ENCODE measurements around the gene URGCP. TPM values are rescaled to one million over a fixed set of nuclear protein-coding genes. Genes with fewer than 3 reads are reported as not detected.

Gene URGCP
- total and polyA plus RNA-seq, 10 of the 15 experiments (the other 5 are each of a cell fraction or from before 2014, with no cell fraction given): 2.0 to 29.7 (median 17.5) TPM

DNA sequence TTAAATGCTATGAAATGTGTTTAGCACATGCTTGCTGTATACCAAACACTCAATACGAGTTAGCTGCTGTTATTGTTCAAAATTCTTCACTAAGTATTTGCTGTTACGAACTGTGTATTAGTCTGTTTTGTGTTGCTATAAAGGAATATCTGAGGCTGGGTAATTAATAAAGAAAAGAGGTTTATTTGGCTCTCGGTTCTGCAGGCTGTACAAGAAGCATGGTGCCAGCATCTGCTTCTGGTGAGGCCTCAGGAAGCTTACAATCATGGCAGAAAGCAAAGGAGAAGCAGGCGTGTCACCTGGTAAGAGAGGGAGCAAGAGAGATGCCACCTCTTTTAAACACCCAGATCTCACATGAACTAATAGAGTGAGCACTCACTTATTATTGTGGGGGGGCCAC is 21.4 kb upstream of the URGCP start:
- Histone ChIP-seq H4K20me1 (ENCODE audit: control insufficient read depth, insufficient read depth) (no peaks in the 10 kb centered on the region), H3K27me3 (replicated peaks in 1 of 2; ENCODE audit: control insufficient read depth in 2 of 2, insufficient read depth in 2 of 2, low read length in 1 of 2) (no peaks in the 10 kb centered on the region), H3K9ac (ENCODE audit: control insufficient read depth, insufficient read depth, low read length) (no peak overlapping the region), H3K9me3 (replicated peaks; ENCODE audit: control insufficient read depth, insufficient read depth, low read length) (no peaks in the 10 kb centered on the region), H2AFZ (ENCODE audit: control insufficient read depth, low read depth, low read length) (no peak overlapping the region), H3K4me1 (ENCODE audit: control insufficient read depth, insufficient read depth, low read length) (peaks cover 5% of the 10 kb centered on the region), H3K27ac (ENCODE audit: control insufficient read depth, insufficient read depth) (no peak overlapping the region), H3K36me3 (ENCODE audit: control insufficient read depth in 2 of 2, insufficient read depth in 2 of 2, low read length in 1 of 2) (no peaks in the 10 kb centered on the region; a peak in 1 of 4 replicates), H3K79me2 (ENCODE audit: control insufficient read depth, insufficient read depth, low read length) (peaks cover 10% of the 10 kb centered on the region), H3K4me2 (ENCODE audit: control insufficient read depth, insufficient read depth) (no peak overlapping the region), H3K4me3 (no peak overlapping the region)
- DNase-seq (ENCODE audit: low read depth, low spot score): no peak
- intact Hi-C loops (cut with micrococcal nuclease; ENCODE audit: unreplicated experiment): no loop called here
- ChIA-PET SMC1A (ENCODE audit: uncharacterized antibody, unreplicated experiment) (interaction anchor here (0.8 kb wide), 1 partner anchor 15 kb away, joined by 3 read pairs; no protein-coding TSS in a partner anchor), CTCF (no interaction called here), RAD21 (ENCODE audit: unreplicated experiment) (no interaction called here), POLR2A (interaction anchor here (1.2 kb wide), 1 partner anchor 23 kb away, joined by 5 read pairs; no protein-coding TSS in a partner anchor)
- WGBS (ENCODE audit: insufficient coverage, insufficient replicate concordance, low lambda C conversion rate, missing lambda C conversion rate): 89% methylated on average over 4 of the region's 4 CpGs
- FAIRE-seq: no peak
- no peak for ATAC-seq
- in situ Hi-C loops (cut with MboI): no loop called here
- BruUV-seq (replicated peaks): no TSS peak
- no peak for TF ChIP-seq NBN (IDR thresholded peaks at IDR 0.05)
- TF ChIP-seq RUNX3 (IDR thresholded peaks at IDR 0.05; ENCODE audit: low read length): no peak
- TF ChIP-seq ZNF24 (IDR thresholded peaks at IDR 0.05): no peak
- no peak for TF ChIP-seq MEF2B (IDR thresholded peaks at IDR 0.05; ENCODE audit: partially characterized antibody, poor library complexity, severe bottlenecking)
- no peak for TF ChIP-seq PAX8 (IDR thresholded peaks at IDR 0.05)
- no peak for TF ChIP-seq FOS (IDR thresholded peaks at IDR 0.05; ENCODE audit: borderline replicate concordance, extremely low read depth, insufficient read length)
- TF ChIP-seq, protein P1, sequence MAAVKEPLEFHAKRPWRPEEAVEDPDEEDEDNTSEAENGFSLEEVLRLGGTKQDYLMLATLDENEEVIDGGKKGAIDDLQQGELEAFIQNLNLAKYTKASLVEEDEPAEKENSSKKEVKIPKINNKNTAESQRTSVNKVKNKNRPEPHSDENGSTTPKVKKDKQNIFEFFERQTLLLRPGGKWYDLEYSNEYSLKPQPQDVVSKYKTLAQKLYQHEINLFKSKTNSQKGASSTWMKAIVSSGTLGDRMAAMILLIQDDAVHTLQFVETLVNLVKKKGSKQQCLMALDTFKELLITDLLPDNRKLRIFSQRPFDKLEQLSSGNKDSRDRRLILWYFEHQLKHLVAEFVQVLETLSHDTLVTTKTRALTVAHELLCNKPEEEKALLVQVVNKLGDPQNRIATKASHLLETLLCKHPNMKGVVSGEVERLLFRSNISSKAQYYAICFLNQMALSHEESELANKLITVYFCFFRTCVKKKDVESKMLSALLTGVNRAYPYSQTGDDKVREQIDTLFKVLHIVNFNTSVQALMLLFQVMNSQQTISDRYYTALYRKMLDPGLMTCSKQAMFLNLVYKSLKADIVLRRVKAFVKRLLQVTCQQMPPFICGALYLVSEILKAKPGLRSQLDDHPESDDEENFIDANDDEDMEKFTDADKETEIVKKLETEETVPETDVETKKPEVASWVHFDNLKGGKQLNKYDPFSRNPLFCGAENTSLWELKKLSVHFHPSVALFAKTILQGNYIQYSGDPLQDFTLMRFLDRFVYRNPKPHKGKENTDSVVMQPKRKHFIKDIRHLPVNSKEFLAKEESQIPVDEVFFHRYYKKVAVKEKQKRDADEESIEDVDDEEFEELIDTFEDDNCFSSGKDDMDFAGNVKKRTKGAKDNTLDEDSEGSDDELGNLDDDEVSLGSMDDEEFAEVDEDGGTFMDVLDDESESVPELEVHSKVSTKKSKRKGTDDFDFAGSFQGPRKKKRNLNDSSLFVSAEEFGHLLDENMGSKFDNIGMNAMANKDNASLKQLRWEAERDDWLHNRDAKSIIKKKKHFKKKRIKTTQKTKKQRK (IDR thresholded peaks at IDR 0.05; ENCODE audit: low read depth, low read length): no peak
- no peak for TF ChIP-seq REST (IDR thresholded peaks at IDR 0.05; ENCODE audit: low read depth, low read length)
- no peak for TF ChIP-seq HDAC2 (IDR thresholded peaks at IDR 0.05)
- TF ChIP-seq ESRRA (IDR thresholded peaks at IDR 0.05; ENCODE audit: low read length): no peak
- TF ChIP-seq, protein P2, sequence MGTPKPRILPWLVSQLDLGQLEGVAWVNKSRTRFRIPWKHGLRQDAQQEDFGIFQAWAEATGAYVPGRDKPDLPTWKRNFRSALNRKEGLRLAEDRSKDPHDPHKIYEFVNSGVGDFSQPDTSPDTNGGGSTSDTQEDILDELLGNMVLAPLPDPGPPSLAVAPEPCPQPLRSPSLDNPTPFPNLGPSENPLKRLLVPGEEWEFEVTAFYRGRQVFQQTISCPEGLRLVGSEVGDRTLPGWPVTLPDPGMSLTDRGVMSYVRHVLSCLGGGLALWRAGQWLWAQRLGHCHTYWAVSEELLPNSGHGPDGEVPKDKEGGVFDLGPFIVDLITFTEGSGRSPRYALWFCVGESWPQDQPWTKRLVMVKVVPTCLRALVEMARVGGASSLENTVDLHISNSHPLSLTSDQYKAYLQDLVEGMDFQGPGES (IDR thresholded peaks at IDR 0.05): no peak
- TF ChIP-seq TCF3 (IDR thresholded peaks at IDR 0.05; ENCODE audit: borderline replicate concordance, insufficient read depth, low read depth, low read length): no peak
- TF ChIP-seq, protein P3, sequence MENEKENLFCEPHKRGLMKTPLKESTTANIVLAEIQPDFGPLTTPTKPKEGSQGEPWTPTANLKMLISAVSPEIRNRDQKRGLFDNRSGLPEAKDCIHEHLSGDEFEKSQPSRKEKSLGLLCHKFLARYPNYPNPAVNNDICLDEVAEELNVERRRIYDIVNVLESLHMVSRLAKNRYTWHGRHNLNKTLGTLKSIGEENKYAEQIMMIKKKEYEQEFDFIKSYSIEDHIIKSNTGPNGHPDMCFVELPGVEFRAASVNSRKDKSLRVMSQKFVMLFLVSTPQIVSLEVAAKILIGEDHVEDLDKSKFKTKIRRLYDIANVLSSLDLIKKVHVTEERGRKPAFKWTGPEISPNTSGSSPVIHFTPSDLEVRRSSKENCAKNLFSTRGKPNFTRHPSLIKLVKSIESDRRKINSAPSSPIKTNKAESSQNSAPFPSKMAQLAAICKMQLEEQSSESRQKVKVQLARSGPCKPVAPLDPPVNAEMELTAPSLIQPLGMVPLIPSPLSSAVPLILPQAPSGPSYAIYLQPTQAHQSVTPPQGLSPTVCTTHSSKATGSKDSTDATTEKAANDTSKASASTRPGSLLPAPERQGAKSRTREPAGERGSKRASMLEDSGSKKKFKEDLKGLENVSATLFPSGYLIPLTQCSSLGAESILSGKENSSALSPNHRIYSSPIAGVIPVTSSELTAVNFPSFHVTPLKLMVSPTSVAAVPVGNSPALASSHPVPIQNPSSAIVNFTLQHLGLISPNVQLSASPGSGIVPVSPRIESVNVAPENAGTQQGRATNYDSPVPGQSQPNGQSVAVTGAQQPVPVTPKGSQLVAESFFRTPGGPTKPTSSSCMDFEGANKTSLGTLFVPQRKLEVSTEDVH (IDR thresholded peaks at IDR 0.05; ENCODE audit: low read depth, partially characterized antibody): no peak
- no peak for TF ChIP-seq MYB (IDR thresholded peaks at IDR 0.05; ENCODE audit: borderline replicate concordance, low read depth, low read length)
- no peak for TF ChIP-seq SREBF2 (IDR thresholded peaks at IDR 0.05; ENCODE audit: low read length)
